ENCODE measurements around the gene SHISAL2B.

GRCh38 chr5:64742411-64742810, 52.1 kb downstream of the SHISAL2B start:
- TF ChIP-seq CTCF (IDR thresholded peaks at IDR 0.05; ENCODE audit: insufficient read depth, low read length, poor library complexity, severe bottlenecking) (no peak), EZH2phosphoT487 (conservative IDR thresholded peaks at IDR 0.05; ENCODE audit: low read length) (no peak)

Data from SU-DHL-6 (cell line).